GM20000 (cell line): ENCODE results near the gene MTARC1.

Experiments used
- DNase-seq: peaks from one replicate; pipeline ENCODE4 v3.0.0; 2012; ENCODE audit warnings: low spot score
- TF ChIP-seq, protein P1 (sequence below): IDR thresholded peaks from 2 replicates; pipeline ENCODE4 v1.5.1; 2012; ENCODE audit warnings: mild to moderate bottlenecking, control low read depth; ENCODE audit errors: extremely low read depth, missing control alignments

MTARC1 gene

GRCh38 chr1:220770245-220770913 lies 16.3 kb upstream of the MTARC1 start:
- DNase-seq: no peak
- TF ChIP-seq, protein P1, sequence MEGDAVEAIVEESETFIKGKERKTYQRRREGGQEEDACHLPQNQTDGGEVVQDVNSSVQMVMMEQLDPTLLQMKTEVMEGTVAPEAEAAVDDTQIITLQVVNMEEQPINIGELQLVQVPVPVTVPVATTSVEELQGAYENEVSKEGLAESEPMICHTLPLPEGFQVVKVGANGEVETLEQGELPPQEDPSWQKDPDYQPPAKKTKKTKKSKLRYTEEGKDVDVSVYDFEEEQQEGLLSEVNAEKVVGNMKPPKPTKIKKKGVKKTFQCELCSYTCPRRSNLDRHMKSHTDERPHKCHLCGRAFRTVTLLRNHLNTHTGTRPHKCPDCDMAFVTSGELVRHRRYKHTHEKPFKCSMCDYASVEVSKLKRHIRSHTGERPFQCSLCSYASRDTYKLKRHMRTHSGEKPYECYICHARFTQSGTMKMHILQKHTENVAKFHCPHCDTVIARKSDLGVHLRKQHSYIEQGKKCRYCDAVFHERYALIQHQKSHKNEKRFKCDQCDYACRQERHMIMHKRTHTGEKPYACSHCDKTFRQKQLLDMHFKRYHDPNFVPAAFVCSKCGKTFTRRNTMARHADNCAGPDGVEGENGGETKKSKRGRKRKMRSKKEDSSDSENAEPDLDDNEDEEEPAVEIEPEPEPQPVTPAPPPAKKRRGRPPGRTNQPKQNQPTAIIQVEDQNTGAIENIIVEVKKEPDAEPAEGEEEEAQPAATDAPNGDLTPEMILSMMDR: no peak

DNA sequence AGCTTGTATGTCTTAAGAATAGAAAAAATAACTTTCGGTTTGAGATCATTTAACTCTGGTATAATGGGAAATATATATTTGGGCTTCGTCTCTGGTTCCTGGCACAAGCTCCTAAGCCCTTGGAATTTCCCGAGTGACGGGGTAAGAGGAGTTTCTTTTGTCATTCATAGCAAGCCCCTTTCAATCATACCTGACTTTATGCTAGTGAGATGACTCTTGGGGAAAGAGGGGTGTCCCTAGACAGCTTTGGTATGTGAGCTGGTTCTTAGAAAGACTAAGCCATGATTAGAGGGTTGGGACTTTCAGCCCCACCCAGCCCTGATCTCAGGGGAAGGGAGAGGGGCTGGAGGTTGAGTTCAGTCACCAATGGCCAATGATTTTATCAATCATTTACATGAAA lies 13.9 kb upstream of the MTARC1 start:
- TF ChIP-seq, protein P1: no peak
- DNase-seq: no peak

DNA sequence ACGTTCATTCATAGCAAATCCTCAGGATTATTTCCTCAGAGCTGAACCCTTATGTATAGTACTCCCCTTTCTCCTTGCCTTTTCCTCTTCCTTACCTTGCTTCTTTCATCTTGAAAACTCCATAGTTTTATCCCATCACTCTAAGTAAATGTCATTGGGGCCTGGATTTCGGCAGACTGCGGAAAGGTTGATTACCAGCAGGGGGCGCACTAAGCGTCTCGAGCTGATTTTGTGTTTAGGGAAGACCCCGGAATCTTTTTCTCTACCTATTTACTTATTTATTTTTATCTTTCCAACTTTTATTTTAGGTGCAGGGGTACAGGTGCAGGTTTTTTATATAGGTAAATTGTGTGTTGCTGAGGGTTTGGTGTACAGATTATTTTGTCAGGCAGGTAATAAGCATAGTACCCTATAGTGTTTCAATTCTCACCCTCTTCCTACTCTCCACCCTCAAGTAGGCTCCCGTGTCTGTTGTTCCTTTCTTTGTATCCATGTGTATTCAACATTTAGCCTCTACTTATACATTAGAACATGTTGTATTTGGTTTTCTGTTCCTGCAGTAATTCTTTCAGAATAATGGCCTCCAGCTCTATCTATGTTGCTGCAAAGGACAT lies 11.4 kb upstream of the MTARC1 start:
- TF ChIP-seq, protein P1: peak; percentile 74
- peak; percentile 50 for DNase-seq

DNA sequence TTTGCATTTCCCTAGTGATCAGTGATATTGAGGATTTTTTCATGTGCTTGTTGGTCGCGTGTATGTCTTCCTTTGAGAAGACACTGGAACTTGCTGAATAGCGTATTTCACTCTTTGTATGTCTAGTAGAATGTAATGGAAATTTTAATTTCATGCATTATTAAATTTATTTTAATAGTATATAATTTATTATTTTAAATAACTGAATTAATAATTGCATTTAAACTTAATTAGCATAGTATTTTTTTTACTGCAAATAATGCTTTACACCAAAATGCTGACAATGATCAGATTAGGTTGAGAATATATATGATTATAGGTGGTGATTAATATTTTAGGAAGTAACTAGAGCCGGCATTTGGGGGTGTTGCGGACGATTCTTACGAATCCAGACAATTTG lies 10.5 kb upstream of the MTARC1 start:
- TF ChIP-seq, protein P1: no peak
- no peak for DNase-seq

DNA sequence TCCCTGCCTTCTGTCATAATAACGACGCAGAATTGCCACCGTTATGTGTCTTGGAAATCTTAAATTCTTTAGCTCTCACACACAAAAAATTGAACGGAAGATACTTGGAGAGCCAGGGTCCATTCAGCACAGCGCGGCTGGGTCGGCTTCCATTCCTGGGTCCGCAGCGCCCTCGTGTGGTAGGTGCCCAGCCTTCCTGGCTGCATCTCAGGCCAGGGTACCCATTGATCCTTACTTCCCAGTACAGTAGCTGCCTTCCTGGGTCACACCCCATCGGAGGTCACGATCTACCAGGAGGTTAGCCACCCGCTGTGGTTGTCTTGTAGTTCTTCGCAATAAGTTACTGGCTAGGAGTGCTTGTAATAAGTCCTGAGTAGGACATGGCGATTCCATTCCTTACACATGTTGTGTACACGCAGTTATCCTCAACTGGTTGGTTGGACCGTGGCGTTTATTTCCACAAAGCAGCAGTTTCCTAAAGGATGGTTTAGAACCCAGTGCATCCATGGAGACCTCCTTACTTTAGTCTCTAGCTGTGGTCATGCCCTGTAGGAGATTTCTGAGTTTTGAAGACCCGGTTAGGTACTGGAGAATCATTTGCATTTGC lies 9.9 kb upstream of the MTARC1 start:
- TF ChIP-seq, protein P1: peak; percentile 79

GRCh38 chr1:220783453-220783852 lies 3.3 kb upstream of the MTARC1 start:
- no peak for DNase-seq
- TF ChIP-seq, protein P1: no peak

More for the DNA sequence above, 9.9 kb upstream of the MTARC1 start:
- peak; percentile 81 for DNase-seq

DNA sequence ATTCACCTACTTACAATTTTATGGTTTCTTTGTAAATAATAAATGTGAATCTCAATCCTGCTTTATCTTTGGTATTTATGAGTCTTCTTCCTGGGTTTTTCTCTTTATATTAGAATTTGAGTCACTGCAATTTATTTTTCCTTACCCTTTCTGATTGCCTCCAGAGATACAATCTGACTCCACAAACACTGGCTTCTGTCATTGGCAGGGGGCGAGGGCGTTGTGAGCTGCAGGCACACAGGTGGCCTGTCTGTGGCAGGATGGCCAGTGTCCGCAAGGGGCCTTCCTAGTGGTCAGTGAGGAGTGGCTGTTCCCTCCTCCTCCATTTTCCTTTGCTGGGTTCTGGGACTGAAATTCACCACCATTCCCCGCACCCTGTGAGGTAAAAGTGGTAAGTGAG lies 2.0 kb upstream of the MTARC1 start:
- no peak for DNase-seq
- TF ChIP-seq, protein P1: no peak
